Stomach (tissue), 9 donors: ENCODE results near the gene STAT1. TPM values are rescaled to one million over a fixed set of nuclear protein-coding genes. Genes with fewer than 3 reads are reported as not detected.

ENCODE experiments used
- DNase-seq, 2 donors: peaks; one replicate each; pipeline versions ENCODE4 v3.0.0 to v3.0.0-alpha.2; 2013 to 2019
- H3K27ac ChIP-seq, 5 donors: fragments of 200-600 bp in 4 of 5; sonication (generic) in 4 of 5; one replicate each; pipeline ENCODE4 v1.5.1; 2013 to 2019; ENCODE audit warnings: mild to moderate bottlenecking in 1 of 5, moderate library complexity in 1 of 5
- H3K27me3 ChIP-seq, 3 donors: fragments of 200-600 bp; sonication (generic); one replicate each; pipeline ENCODE4 v1.5.1; 2017 to 2019; ENCODE audit warnings: mixed run types in 1 of 3
- H3K36me3 ChIP-seq, 4 donors: fragments of 200-600 bp; sonication (generic); 1 replicate in 3 of 4; 2 replicates in 1 of 4; pipeline ENCODE4 v1.5.1; 2016 to 2019
- H3K4me1 ChIP-seq, 4 donors: fragments of 200-600 bp; sonication (generic); one replicate each; pipeline ENCODE4 v1.5.1; 2016 to 2019
- H3K4me3 ChIP-seq, 4 donors: fragments of 200-600 bp; sonication (generic) in 3 of 4; one replicate each; pipeline ENCODE4 v1.5.1; 2016 to 2019; ENCODE audit warnings: mild to moderate bottlenecking in 1 of 4
- H3K9me3 ChIP-seq, 4 donors: fragments of 200-600 bp; sonication (generic); one replicate each; pipeline ENCODE4 v1.5.1; 2016 to 2019
- EP300 ChIP-seq: sonication (generic); formaldehyde crosslinking; IDR thresholded peaks from one replicate; pipeline ENCODE4 v1.6.1; 2017; ENCODE audit warnings: antibody characterized with exemption
- POLR2A ChIP-seq, 4 donors: fragments of 450-650 bp; IDR thresholded peaks; one replicate each; pipeline ENCODE4 v1.6.1; 2016; ENCODE audit warnings: antibody characterized with exemption in 4 of 4, control low read depth in 2 of 4, mild to moderate bottlenecking in 1 of 4, moderate library complexity in 1 of 4
- POLR2AphosphoS5 ChIP-seq, 3 donors: sonication (generic); formaldehyde crosslinking; IDR thresholded peaks; one replicate each; pipeline ENCODE4 v1.6.1; 2016; ENCODE audit warnings: antibody characterized with exemption in 3 of 3
- WGBS, 5 donors: extraction: QIAGEN DNeasy Blood & Tissue Kit in 3 of 5; methylation state at CpG; one replicate each; pipeline versions ENCODE4 v1.1.5 to v1.1.7; 2013 to 2018; 5-methylcytosine and 5-hydroxymethylcytosine counted together
- intact Hi-C: fragments of 100-400 bp; cut with DNase I; formaldehyde crosslinking; loops from one replicate; pipeline ENCODE4 v1.15.1; 2023; ENCODE audit warnings: low total_unique reads
- polyA plus RNA-seq, 3 donors: library from polyadenylated mRNA; stranded (reverse); fragments of 200-250 nt; gene quantifications; one replicate each; pipeline ENCODE4 v1.2.3, GENCODE V29; 2013
- total RNA-seq, 5 donors: library from RNA; depleted of rRNA; stranded (reverse); fragments of >200 nt; gene quantifications; one replicate each; pipeline versions ENCODE4 v1.1.0 to v1.2.3, GENCODE V29; 2014 to 2016
- TF ChIP-seq, protein P1 (sequence below), 7 experiments: fragments of 450-650 bp in 4 of 7; fragments of 200-600 bp in 3 of 7; sonication (generic) in 3 of 7; IDR thresholded peaks; one replicate each; pipeline ENCODE4 v1.5.1; 2016 to 2019; ENCODE audit warnings: antibody characterized with exemption in 7 of 7, control low read depth in 2 of 7, mild to moderate bottlenecking in 1 of 7
- donor health status: healthy with polysubstance abuse.
- donor health status: Bipolar disorder and iron deficiency.
- donor health status: healthy.

STAT1 gene
- total and polyA plus RNA-seq, 8 donors = 23.2 to 289 (median 61.7) TPM

DNA sequence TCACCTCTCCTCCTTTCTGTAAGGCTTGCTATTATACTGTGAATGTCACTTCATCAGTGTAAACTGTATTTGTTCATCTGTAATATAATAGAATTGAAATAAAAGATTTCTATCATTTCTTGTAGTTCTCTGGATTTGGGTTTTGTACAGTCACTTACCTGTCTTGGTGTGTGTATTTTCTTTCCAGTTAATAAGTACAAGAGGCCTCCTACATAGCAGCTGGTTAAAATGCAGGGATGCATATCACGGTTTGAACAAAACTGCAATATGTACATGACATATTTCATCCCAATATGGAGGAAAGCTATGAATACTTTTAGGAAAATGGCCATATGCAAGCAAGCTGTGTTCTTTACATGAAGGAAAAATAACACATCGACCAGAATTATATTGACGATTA lies 5.4 kb upstream of the STAT1 start:
- peaks cover 12 to 37% (median 17%) of the 10 kb centered on the region in 4 donors for H3K4me1 ChIP-seq
- H3K27me3 ChIP-seq = no peaks in the 10 kb centered on the region
- no peaks in the 10 kb centered on the region for H3K9me3 ChIP-seq
- TF ChIP-seq, protein P1, sequence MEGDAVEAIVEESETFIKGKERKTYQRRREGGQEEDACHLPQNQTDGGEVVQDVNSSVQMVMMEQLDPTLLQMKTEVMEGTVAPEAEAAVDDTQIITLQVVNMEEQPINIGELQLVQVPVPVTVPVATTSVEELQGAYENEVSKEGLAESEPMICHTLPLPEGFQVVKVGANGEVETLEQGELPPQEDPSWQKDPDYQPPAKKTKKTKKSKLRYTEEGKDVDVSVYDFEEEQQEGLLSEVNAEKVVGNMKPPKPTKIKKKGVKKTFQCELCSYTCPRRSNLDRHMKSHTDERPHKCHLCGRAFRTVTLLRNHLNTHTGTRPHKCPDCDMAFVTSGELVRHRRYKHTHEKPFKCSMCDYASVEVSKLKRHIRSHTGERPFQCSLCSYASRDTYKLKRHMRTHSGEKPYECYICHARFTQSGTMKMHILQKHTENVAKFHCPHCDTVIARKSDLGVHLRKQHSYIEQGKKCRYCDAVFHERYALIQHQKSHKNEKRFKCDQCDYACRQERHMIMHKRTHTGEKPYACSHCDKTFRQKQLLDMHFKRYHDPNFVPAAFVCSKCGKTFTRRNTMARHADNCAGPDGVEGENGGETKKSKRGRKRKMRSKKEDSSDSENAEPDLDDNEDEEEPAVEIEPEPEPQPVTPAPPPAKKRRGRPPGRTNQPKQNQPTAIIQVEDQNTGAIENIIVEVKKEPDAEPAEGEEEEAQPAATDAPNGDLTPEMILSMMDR (IDR thresholded peaks at IDR 0.05) = no peak
- TF ChIP-seq POLR2A (IDR thresholded peaks at IDR 0.05) (no peak), EP300 (no peak), POLR2AphosphoS5 (IDR thresholded peaks at IDR 0.05) (no peak)
- no peaks in the 10 kb centered on the region for H3K36me3 ChIP-seq
- peak overlapping the region in 1 of 5 donors; percentile 99 for H3K27ac ChIP-seq
- intact Hi-C loops = no loop called here
- H3K4me3 ChIP-seq = no peak overlapping the region
- 87 to 92% (median 91%) methylated on average over 3 of the region's 3 CpGs for WGBS, 5 donors
- DNase-seq = no peak

DNA sequence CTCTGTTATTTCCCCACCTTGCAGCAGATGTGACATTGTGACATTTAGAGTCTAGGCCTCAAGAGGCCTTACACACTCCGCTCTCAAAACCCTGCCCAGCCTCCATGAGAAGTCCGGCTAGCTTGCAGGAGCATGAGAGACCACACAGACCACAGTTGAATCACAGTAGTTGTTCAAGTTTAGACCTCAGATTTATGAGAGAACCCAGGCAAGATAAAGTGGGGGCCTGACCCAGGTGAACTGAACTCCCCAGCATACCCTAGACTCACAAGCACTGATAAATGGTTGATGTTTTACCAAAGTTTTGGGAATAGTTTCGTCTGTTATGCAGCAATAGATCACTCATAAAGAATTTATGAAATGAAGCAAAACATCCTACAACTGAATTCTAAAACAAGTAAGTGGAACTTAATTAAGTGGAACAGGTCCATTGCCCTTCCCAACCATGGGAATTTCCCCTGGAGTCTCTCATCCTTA lies 4.7 kb upstream of the STAT1 start:
- no peak overlapping the region for H3K27ac ChIP-seq
- H3K27me3 ChIP-seq = no peaks in the 10 kb centered on the region
- H3K4me1 ChIP-seq = peaks cover 12 to 37% (median 17%) of the 10 kb centered on the region in 4 donors
- WGBS, 5 donors = 77 to 87% (median 83%) methylated on average over 3 of the region's 3 CpGs
- intact Hi-C loops = no loop called here
- H3K4me3 ChIP-seq = no peak overlapping the region
- H3K9me3 ChIP-seq = no peaks in the 10 kb centered on the region
- DNase-seq = no peak
- no peaks in the 10 kb centered on the region for H3K36me3 ChIP-seq
- TF ChIP-seq, protein P1 (IDR thresholded peaks at IDR 0.05) = no peak
- TF ChIP-seq EP300 = no peak

DNA sequence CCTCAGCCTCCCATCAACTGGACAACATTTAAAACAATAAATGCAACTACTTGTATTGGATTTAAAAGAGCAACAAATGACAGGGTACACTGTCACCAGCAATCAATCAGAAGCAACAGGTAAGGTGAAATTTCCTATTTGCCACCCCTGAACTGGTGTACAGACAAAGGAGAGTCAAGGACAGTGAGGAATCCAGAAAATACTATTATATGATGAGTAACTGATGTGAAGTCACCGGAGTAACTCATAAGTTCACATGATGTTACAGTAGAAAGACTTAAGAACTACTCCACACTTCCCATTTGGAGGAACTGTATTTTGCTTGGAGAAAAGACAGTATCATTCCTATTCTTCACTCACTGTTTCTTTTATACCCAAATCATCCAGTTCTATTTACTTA lies 4.1 kb upstream of the STAT1 start:
- no peak for TF ChIP-seq POLR2A (IDR thresholded peaks at IDR 0.05)
- TF ChIP-seq, protein P1 (IDR thresholded peaks at IDR 0.05) = no peak
- no peak for TF ChIP-seq POLR2AphosphoS5 (IDR thresholded peaks at IDR 0.05)
- no peak for TF ChIP-seq EP300
- H3K27me3 ChIP-seq = no peaks in the 10 kb centered on the region
- no peaks in the 10 kb centered on the region for H3K9me3 ChIP-seq
- WGBS, 5 donors = 76 to 90% (median 85%) methylated on average over 1 of the region's 1 CpG
- no peaks in the 10 kb centered on the region for H3K36me3 ChIP-seq
- H3K27ac ChIP-seq = no peak overlapping the region
- no peak for DNase-seq
- peaks cover 13 to 41% (median 19%) of the 10 kb centered on the region in 4 donors for H3K4me1 ChIP-seq
- intact Hi-C loops = no loop called here
- no peak overlapping the region for H3K4me3 ChIP-seq

DNA sequence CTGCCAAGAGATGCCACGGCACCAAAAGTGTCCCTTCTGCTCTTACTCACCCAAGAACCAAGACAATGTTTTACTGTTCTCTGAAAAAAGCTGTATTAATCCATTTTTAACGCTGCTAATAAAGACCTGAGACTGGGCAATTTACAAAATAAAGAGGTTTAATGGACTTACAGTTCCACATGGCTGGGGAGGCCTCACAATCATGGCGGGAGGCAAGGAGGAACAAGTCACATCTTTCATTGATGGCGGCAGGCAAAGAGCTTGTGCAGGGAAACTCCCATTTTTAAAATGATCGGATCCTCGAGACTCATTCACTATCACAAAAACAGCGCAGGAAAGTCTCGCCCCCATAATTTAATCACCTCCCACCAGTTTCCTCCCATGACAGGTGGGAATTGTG lies 1.9 kb upstream of the STAT1 start:
- intact Hi-C loops = no loop called here
- no peaks in the 10 kb centered on the region for H3K27me3 ChIP-seq
- H3K4me1 ChIP-seq = peaks cover 19 to 53% (median 31%) of the 10 kb centered on the region in 4 donors
- DNase-seq = no peak
- no peak overlapping the region for H3K4me3 ChIP-seq
- TF ChIP-seq POLR2A (IDR thresholded peaks at IDR 0.05) = no peak
- TF ChIP-seq POLR2AphosphoS5 (IDR thresholded peaks at IDR 0.05) = no peak
- no peak for TF ChIP-seq EP300
- TF ChIP-seq, protein P1 (IDR thresholded peaks at IDR 0.05) = no peak
- H3K9me3 ChIP-seq = no peaks in the 10 kb centered on the region
- 83 to 89% (median 86%) methylated on average over 8 of the region's 8 CpGs for WGBS, 5 donors
- H3K36me3 ChIP-seq = peaks cover 0 to 14% (median 9%) of the 10 kb centered on the region in 4 donors
- H3K27ac ChIP-seq = peak overlapping the region in 1 of 5 donors; percentile 95
